NCI-H2196 treated with DMSO at 0.1 percent for 48 hours (cell line): ENCODE results near the gene FRMD4A.
"Not testable (repeated sequence)": the region's sequence is repeated elsewhere in the genome, so short reads cannot be mapped to it uniquely, and the experiment has no call there.

Source experiments
- DNase-seq: peaks from one replicate; lab custom pipeline; 2025; ENCODE audit not compliant: unreplicated experiment; lab: John Stamatoyannopoulos, UW

Gene FRMD4A

GRCh38 chr10:14243221-14243620 lies 87.5 kb downstream of the FRMD4A start:
- no peak for DNase-seq

- no peak for DNase-seq
These were observed 89.5 kb downstream of the FRMD4A start for GRCh38 chr10:14241196-14241595.

GRCh38 chr10:14240253-14241189 lies 90.2 kb downstream of the FRMD4A start:
- DNase-seq: no peak

- not testable (repeated sequence) for DNase-seq
These were observed 92.1 kb downstream of the FRMD4A start for GRCh38 chr10:14238659-14239058.

GRCh38 chr10:14236341-14236740 lies 94.4 kb downstream of the FRMD4A start:
- DNase-seq: no peak

- DNase-seq: no peak
These were observed 95.0 kb downstream of the FRMD4A start for GRCh38 chr10:14235566-14236195.

GRCh38 chr10:14233566-14233965 lies 97.2 kb downstream of the FRMD4A start:
- no peak for DNase-seq

- DNase-seq: not testable (repeated sequence)
These were observed 101.9 kb downstream of the FRMD4A start for GRCh38 chr10:14228798-14229197.

GRCh38 chr10:14225379-14225778 lies 105.3 kb downstream of the FRMD4A start:
- DNase-seq: no peak

- no peak for DNase-seq
These were observed 110.7 kb downstream of the FRMD4A start for GRCh38 chr10:14220026-14220425.

GRCh38 chr10:14219411-14219810 lies 111.3 kb downstream of the FRMD4A start:
- DNase-seq: no peak

- DNase-seq: no peak
These were observed 115.1 kb downstream of the FRMD4A start for GRCh38 chr10:14215641-14216040.

GRCh38 chr10:14213703-14214102 lies 117.0 kb downstream of the FRMD4A start:
- not testable (repeated sequence) for DNase-seq

GRCh38 chr10:14211610-14212009 lies 119.1 kb downstream of the FRMD4A start:
- DNase-seq: no peak

- DNase-seq: no peak
These were observed 122.5 kb downstream of the FRMD4A start for GRCh38 chr10:14208231-14208630.

GRCh38 chr10:14205233-14205632 lies 125.5 kb downstream of the FRMD4A start:
- no peak for DNase-seq

GRCh38 chr10:14200698-14201544 lies 129.8 kb downstream of the FRMD4A start:
- DNase-seq: no peak

GRCh38 chr10:14199098-14199497 lies 131.6 kb downstream of the FRMD4A start:
- DNase-seq: not testable (repeated sequence)

GRCh38 chr10:14198078-14198477 lies 132.6 kb downstream of the FRMD4A start:
- no peak for DNase-seq

- DNase-seq: no peak
These were observed 134.6 kb downstream of the FRMD4A start for GRCh38 chr10:14196113-14196512.

GRCh38 chr10:14195433-14195832 lies 135.3 kb downstream of the FRMD4A start:
- DNase-seq: no peak
